ENCODE results near the gene IL19.

- TF ChIP-seq CTCF (conservative IDR thresholded peaks at IDR 0.05; ENCODE audit: low read length) (no peak), EZH2phosphoT487 (IDR thresholded peaks at IDR 0.05; ENCODE audit: borderline replicate concordance) (no peak)
Observed at GRCh38 chr1:206757524-206758266, 12.9 kb upstream of the IL19 start.

All from Loucy (cell line).